ENCODE measurements around the gene ZNF117. TPM values are rescaled to one million over a fixed set of nuclear protein-coding genes. Genes with fewer than 3 reads are reported as not detected.

Gene ZNF117
- total and polyA plus RNA-seq, 10 of the 15 experiments (the other 5 are each of a cell fraction or from before 2014, with no cell fraction given): 1.4 to 15.3 (median 7.6) TPM

DNA sequence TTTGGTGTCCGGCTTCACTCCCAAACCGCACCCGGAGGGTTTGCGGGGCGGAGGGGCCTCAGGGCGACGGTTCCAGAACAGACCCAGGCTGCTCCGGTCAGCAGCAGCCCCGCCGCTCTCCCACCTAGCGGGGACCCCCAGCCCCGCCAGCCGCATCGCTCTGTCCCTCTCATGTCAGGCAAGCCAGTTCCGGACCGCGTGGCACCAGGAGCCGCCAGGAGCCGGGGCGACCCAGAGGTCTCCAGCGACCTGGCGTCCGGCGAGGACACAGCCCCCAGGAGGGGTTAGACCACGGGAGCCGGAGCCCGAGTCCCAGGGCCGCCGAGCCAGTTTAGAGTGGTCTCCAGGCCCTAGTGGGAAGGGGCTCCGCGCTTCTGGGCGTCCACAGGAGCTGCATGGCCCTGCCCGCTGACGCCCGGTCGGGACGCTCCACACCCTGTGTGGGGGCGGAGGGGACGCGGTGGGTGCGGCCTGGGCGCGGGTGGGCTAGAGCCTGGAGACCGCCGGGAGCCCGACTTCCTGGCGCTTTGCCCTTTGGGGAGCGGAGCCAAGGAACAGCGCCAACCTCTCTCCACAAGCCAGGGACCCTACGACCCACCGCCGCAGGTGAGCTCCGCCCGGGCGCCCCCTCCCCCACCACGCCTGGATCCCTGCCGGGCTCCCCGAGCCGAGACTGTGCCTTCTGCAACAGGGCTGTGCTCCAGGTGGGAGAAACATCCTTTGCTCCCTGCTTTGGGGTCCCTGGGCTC, 43.4 kb downstream of the ZNF117 start:
- FAIRE-seq (no peak), DNase-seq (ENCODE audit: low read depth, low spot score) (no peak), ATAC-seq (no peak)
- no peak overlapping the region for H3K4me2 ChIP-seq (ENCODE audit: control insufficient read depth, insufficient read depth)
- no peak overlapping the region for H3K4me3 ChIP-seq
- no peak overlapping the region for H3K9ac ChIP-seq (ENCODE audit: control insufficient read depth, insufficient read depth, low read length)
- intact Hi-C loops (cut with micrococcal nuclease; ENCODE audit: unreplicated experiment) (no loop called here), in situ Hi-C loops (cut with MboI) (no loop called here)
- H3K36me3 ChIP-seq (ENCODE audit: control insufficient read depth in 2 of 2, insufficient read depth in 2 of 2, low read length in 1 of 2): no peaks in the 10 kb centered on the region
- H3K27ac ChIP-seq (ENCODE audit: control insufficient read depth, insufficient read depth): no peak overlapping the region
- no peaks in the 10 kb centered on the region; a peak in 1 of 4 replicates for H3K27me3 ChIP-seq (replicated peaks in 1 of 2; ENCODE audit: control insufficient read depth in 2 of 2, insufficient read depth in 2 of 2, low read length in 1 of 2)
- no peaks in the 10 kb centered on the region for H3K4me1 ChIP-seq (ENCODE audit: control insufficient read depth, insufficient read depth, low read length)
- H3K79me2 ChIP-seq (ENCODE audit: control insufficient read depth, insufficient read depth, low read length): no peaks in the 10 kb centered on the region
- CTCF ChIA-PET: interaction anchor here (1.0 kb wide), 1 partner anchor 59 kb away, joined by 5 read pairs; no protein-coding TSS in a partner anchor
- SMC1A ChIA-PET (ENCODE audit: uncharacterized antibody, unreplicated experiment): no interaction called here
- RAD21 ChIA-PET (ENCODE audit: unreplicated experiment): interaction anchor here (1.1 kb wide), 1 partner anchor 360 kb away, joined by 3 read pairs; no protein-coding TSS in a partner anchor
- 19% methylated on average over 48 of the region's 59 CpGs for WGBS (ENCODE audit: insufficient coverage, insufficient replicate concordance, low lambda C conversion rate, missing lambda C conversion rate)
- no peak overlapping the region for H2AFZ ChIP-seq (ENCODE audit: control insufficient read depth, low read depth, low read length)
- H4K20me1 ChIP-seq (ENCODE audit: control insufficient read depth, insufficient read depth): no peaks in the 10 kb centered on the region
- POLR2A ChIA-PET: interaction anchor here (0.7 kb wide), 1 partner anchor 101 kb away, joined by 3 read pairs; no protein-coding TSS in a partner anchor
- BruUV-seq (replicated peaks): no TSS peak
- H3K9me3 ChIP-seq (replicated peaks; ENCODE audit: control insufficient read depth, insufficient read depth, low read length): no peaks in the 10 kb centered on the region; the same call in 2 of the 3 replicates
- no peak for TF ChIP-seq SPI1 (IDR thresholded peaks at IDR 0.05; ENCODE audit: borderline replicate concordance, insufficient read depth, low read depth, low read length)
- TF ChIP-seq IRF4 (IDR thresholded peaks at IDR 0.05; ENCODE audit: low read depth, low read length): no peak
- no peak for TF ChIP-seq RFX5 (IDR thresholded peaks at IDR 0.05; ENCODE audit: low read depth, low read length)
- TF ChIP-seq STAT1 (conservative IDR thresholded peaks at IDR 0.05): no peak

DNA sequence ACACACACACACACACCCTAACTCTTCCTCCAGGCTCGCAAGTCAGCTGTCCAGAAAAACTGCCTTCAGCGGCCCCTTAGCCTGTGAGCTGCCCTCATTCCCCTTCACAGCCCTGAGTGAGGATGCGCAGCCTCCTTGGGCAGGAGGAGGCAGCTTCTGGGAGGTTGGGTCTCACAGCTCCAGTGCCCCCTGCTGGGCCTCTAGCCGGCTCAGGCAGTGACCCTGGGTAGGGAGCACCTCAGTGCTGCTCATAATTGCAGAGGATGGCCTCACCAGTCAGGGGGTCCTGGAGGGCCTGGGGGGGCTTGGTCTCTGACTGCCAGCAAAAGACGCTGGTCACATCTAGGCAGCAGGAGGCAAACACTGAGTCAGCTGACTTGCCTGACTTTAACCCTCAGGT, 44.1 kb downstream of the ZNF117 start:
- intact Hi-C loops (cut with micrococcal nuclease; ENCODE audit: unreplicated experiment): no loop called here
- RAD21 ChIA-PET (ENCODE audit: unreplicated experiment): interaction anchor here (0.6 to 1.1 kb wide), 2 partner anchors 361 to 400 kb away, joined by 3 read pairs; no protein-coding TSS in a partner anchor
- Histone ChIP-seq H3K36me3 (ENCODE audit: control insufficient read depth in 2 of 2, insufficient read depth in 2 of 2, low read length in 1 of 2) (no peaks in the 10 kb centered on the region), H3K9ac (ENCODE audit: control insufficient read depth, insufficient read depth, low read length) (no peak overlapping the region), H3K27me3 (replicated peaks in 1 of 2; ENCODE audit: control insufficient read depth in 2 of 2, insufficient read depth in 2 of 2, low read length in 1 of 2) (no peaks in the 10 kb centered on the region; a peak in 1 of 4 replicates), H3K79me2 (ENCODE audit: control insufficient read depth, insufficient read depth, low read length) (no peaks in the 10 kb centered on the region), H2AFZ (ENCODE audit: control insufficient read depth, low read depth, low read length) (no peak overlapping the region), H4K20me1 (ENCODE audit: control insufficient read depth, insufficient read depth) (no peaks in the 10 kb centered on the region), H3K27ac (ENCODE audit: control insufficient read depth, insufficient read depth) (no peak overlapping the region), H3K4me2 (ENCODE audit: control insufficient read depth, insufficient read depth) (no peak overlapping the region), H3K9me3 (replicated peaks; ENCODE audit: control insufficient read depth, insufficient read depth, low read length) (no peaks in the 10 kb centered on the region; the same call in 2 of the 3 replicates), H3K4me1 (ENCODE audit: control insufficient read depth, insufficient read depth, low read length) (no peaks in the 10 kb centered on the region), H3K4me3 (no peak overlapping the region)
- SMC1A ChIA-PET (ENCODE audit: uncharacterized antibody, unreplicated experiment): no interaction called here
- WGBS (ENCODE audit: insufficient coverage, insufficient replicate concordance, low lambda C conversion rate, missing lambda C conversion rate): 67% methylated on average over 5 of the region's 5 CpGs
- CTCF ChIA-PET: interaction anchor here (1.0 to 1.3 kb wide), 2 partner anchors 44 to 59 kb away, joined by 5 read pairs; partner anchors contain the start of gene ZNF273
- TF ChIP-seq, protein P1, sequence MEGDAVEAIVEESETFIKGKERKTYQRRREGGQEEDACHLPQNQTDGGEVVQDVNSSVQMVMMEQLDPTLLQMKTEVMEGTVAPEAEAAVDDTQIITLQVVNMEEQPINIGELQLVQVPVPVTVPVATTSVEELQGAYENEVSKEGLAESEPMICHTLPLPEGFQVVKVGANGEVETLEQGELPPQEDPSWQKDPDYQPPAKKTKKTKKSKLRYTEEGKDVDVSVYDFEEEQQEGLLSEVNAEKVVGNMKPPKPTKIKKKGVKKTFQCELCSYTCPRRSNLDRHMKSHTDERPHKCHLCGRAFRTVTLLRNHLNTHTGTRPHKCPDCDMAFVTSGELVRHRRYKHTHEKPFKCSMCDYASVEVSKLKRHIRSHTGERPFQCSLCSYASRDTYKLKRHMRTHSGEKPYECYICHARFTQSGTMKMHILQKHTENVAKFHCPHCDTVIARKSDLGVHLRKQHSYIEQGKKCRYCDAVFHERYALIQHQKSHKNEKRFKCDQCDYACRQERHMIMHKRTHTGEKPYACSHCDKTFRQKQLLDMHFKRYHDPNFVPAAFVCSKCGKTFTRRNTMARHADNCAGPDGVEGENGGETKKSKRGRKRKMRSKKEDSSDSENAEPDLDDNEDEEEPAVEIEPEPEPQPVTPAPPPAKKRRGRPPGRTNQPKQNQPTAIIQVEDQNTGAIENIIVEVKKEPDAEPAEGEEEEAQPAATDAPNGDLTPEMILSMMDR (IDR thresholded peaks at IDR 0.05 in 2 of 3, conservative IDR thresholded peaks at IDR 0.05 in 1 of 3; ENCODE audit: control insufficient read depth in 2 of 3, extremely low read depth in 1 of 3, insufficient read depth in 1 of 3, low read depth in 3 of 3, low read length in 3 of 3): peak in 2 of 3 experiments; percentile 18 to 22; a peak in 2 of 6 replicates
- peak; percentile 27; the same call in 1 of the 2 replicates for TF ChIP-seq RAD21 (IDR thresholded peaks at IDR 0.05; ENCODE audit: insufficient read depth, low read depth, low read length)
- no peak for TF ChIP-seq USF2 (IDR thresholded peaks at IDR 0.05; ENCODE audit: borderline replicate concordance, low read depth, low read length)
- no TSS peak for BruUV-seq (replicated peaks)
- in situ Hi-C loops (cut with MboI): no loop called here
- POLR2A ChIA-PET: interaction anchor here (0.7 kb wide), 1 partner anchor 101 kb away, joined by 3 read pairs; no protein-coding TSS in a partner anchor
- DNase-seq (ENCODE audit: low read depth, low spot score) (no peak), ATAC-seq (peak; percentile 48), FAIRE-seq (no peak)
